Measurements from ENCODE around the gene TBRG4. TPM values are rescaled to one million over a fixed set of nuclear protein-coding genes. Genes with fewer than 3 reads are reported as not detected.

The TBRG4 gene
- polyA plus RNA-seq, 3 donors = 32.7 to 42.2 (median 38.4) TPM

DNA sequence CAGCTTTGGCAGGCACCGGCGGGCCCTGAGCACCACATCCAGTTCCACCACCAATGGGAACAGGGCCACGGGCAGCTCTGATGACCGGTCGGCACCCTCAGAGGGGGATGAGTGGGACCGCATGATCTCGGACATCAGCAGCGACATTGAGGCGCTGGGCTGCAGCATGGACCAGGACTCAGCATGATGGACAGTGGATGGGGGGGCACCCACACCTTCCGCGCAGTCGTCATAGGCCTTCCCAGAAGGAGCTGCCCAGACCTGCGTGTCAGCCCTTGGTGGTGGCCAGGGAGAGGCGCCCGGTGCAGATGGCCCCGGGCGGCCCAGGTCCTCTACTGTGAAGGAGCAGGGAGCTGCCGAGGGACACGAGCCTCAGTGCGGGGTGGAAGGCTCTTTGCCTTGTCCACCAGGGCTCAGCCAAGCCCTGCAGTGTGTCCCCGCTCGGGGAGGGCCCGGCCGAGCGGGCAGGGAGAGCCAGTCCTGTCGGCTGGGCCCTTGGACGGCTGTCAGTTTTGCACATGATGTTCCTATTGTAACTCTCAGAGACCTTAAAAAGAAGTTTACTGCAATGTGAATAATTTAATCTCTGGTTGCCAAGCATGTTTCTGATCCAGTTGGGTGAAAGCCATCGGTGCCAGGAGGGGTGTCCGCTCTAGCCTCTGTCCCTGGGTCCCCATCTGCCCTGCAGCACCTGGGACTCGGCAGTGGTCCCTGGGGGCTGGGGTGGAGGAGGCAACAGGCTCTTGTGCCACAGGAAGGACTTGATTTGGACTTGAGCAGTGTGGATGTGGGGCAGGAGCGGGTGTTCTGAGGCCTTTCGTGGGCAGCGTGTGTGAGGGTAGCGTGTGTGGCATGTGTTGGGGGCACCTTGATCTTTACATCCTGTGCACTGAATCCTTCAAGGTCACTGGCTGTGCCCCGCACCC is 35.4 kb downstream of the TBRG4 start:
- no peak overlapping the region for H2AFZ ChIP-seq (ENCODE audit: insufficient read depth, low read depth, low read length, poor library complexity, severe bottlenecking)
- H3K27ac ChIP-seq (ENCODE audit: low read depth in 1 of 2, low read length in 2 of 2) = no peak overlapping the region
- H3K9ac ChIP-seq (ENCODE audit: insufficient read depth, low read length, poor library complexity, severe bottlenecking) = no peak overlapping the region
- Mint-ChIP-seq H3K9me3 (no peaks in the 10 kb centered on the region), H3K27ac (peak overlapping the region in 3 of 7 donors; percentile 6 to 10 (median 10)), H3K36me3 (peaks cover 58 to 66% of the 10 kb centered on the region in 2 donors), H3K27me3 (ENCODE audit: low read depth in 3 of 3) (peaks cover 0 to 2% (median 2%) of the 10 kb centered on the region in 3 donors), H3K4me1 (peaks cover 11% of the 10 kb centered on the region), H3K4me3 (no peak overlapping the region)
- TF ChIP-seq, protein P1, sequence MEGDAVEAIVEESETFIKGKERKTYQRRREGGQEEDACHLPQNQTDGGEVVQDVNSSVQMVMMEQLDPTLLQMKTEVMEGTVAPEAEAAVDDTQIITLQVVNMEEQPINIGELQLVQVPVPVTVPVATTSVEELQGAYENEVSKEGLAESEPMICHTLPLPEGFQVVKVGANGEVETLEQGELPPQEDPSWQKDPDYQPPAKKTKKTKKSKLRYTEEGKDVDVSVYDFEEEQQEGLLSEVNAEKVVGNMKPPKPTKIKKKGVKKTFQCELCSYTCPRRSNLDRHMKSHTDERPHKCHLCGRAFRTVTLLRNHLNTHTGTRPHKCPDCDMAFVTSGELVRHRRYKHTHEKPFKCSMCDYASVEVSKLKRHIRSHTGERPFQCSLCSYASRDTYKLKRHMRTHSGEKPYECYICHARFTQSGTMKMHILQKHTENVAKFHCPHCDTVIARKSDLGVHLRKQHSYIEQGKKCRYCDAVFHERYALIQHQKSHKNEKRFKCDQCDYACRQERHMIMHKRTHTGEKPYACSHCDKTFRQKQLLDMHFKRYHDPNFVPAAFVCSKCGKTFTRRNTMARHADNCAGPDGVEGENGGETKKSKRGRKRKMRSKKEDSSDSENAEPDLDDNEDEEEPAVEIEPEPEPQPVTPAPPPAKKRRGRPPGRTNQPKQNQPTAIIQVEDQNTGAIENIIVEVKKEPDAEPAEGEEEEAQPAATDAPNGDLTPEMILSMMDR (IDR thresholded peaks at IDR 0.05) = no peak
- peaks cover 74% of the 10 kb centered on the region for H4K20me1 ChIP-seq (ENCODE audit: insufficient read depth, low read length)
- H3K27me3 ChIP-seq (ENCODE audit: control insufficient read depth in 2 of 2, insufficient read depth in 2 of 2, low read length in 2 of 2) = no peaks in the 10 kb centered on the region
- H3K79me2 ChIP-seq (ENCODE audit: insufficient read depth, low read length) = no peaks in the 10 kb centered on the region
- intact Hi-C loops (cut with micrococcal nuclease) = no loop called here
- no peak overlapping the region for H3K4me3 ChIP-seq (replicated peaks in 1 of 3; ENCODE audit: low read depth in 2 of 3, low read length in 3 of 3)
- no peak for DNase-seq
- H3K9me3 ChIP-seq (replicated peaks in 1 of 2; ENCODE audit: control insufficient read depth in 1 of 2, insufficient read depth in 1 of 2, low read length in 2 of 2) = no peaks in the 10 kb centered on the region
- H3K4me2 ChIP-seq (replicated peaks; ENCODE audit: extremely low read depth, low read length, poor library complexity, severe bottlenecking) = no peak overlapping the region
- WGBS (ENCODE audit: insufficient coverage) = 95% methylated on average over 30 of the region's 35 CpGs
- H3K4me1 ChIP-seq (ENCODE audit: control insufficient read depth in 1 of 2, insufficient read depth in 2 of 2, low read length in 2 of 2) = peaks cover 9 to 13% of the 10 kb centered on the region in 2 donors
- H3K36me3 ChIP-seq (replicated peaks in 1 of 2; ENCODE audit: control insufficient read depth in 1 of 2, insufficient read depth in 2 of 2, low read length in 2 of 2) = peaks cover 60 to 69% of the 10 kb centered on the region in 2 donors

DNA sequence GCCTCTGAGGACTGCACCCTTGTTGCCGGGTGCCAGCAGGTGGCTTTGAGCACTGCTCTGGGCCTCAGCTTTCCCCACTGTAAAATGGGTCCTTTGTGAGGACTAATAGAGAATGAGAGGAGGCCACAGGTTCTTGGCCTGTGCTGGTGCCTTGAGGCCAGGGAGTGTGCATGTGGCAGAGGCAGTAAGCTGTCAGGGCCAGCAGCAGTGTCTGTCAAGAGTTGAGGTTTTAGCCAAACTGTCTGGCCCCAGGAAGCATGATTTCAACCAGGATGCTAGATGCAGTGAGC is 36.2 kb downstream of the TBRG4 start:
- H2AFZ ChIP-seq (ENCODE audit: insufficient read depth, low read depth, low read length, poor library complexity, severe bottlenecking) = no peak overlapping the region
- no peaks in the 10 kb centered on the region for H3K9me3 ChIP-seq (replicated peaks in 1 of 2; ENCODE audit: control insufficient read depth in 1 of 2, insufficient read depth in 1 of 2, low read length in 2 of 2)
- no peaks in the 10 kb centered on the region for H3K79me2 ChIP-seq (ENCODE audit: insufficient read depth, low read length)
- no peak overlapping the region for H3K9ac ChIP-seq (ENCODE audit: insufficient read depth, low read length, poor library complexity, severe bottlenecking)
- peaks cover 65 to 77% of the 10 kb centered on the region in 2 donors for H3K36me3 ChIP-seq (replicated peaks in 1 of 2; ENCODE audit: control insufficient read depth in 1 of 2, insufficient read depth in 2 of 2, low read length in 2 of 2)
- Mint-ChIP-seq H3K4me1 (peaks cover 13% of the 10 kb centered on the region), H3K4me3 (no peak overlapping the region), H3K9me3 (no peaks in the 10 kb centered on the region), H3K27me3 (ENCODE audit: low read depth in 3 of 3) (peaks cover 0 to 2% (median 2%) of the 10 kb centered on the region in 3 donors), H3K27ac (peak overlapping the region in 4 of 7 donors; percentile 40 to 83 (median 58)), H3K36me3 (peaks cover 63 to 73% of the 10 kb centered on the region in 2 donors)
- peaks cover 82% of the 10 kb centered on the region for H4K20me1 ChIP-seq (ENCODE audit: insufficient read depth, low read length)
- DNase-seq = no peak
- peaks cover 9 to 13% of the 10 kb centered on the region in 2 donors for H3K4me1 ChIP-seq (ENCODE audit: control insufficient read depth in 1 of 2, insufficient read depth in 2 of 2, low read length in 2 of 2)
- no peaks in the 10 kb centered on the region for H3K27me3 ChIP-seq (ENCODE audit: control insufficient read depth in 2 of 2, insufficient read depth in 2 of 2, low read length in 2 of 2)
- peak overlapping the region in 1 of 2 donors; percentile 20 for H3K27ac ChIP-seq (ENCODE audit: low read depth in 1 of 2, low read length in 2 of 2)
- H3K4me3 ChIP-seq (replicated peaks in 1 of 3; ENCODE audit: low read depth in 2 of 3, low read length in 3 of 3) = no peak overlapping the region
- no peak overlapping the region for H3K4me2 ChIP-seq (replicated peaks; ENCODE audit: extremely low read depth, low read length, poor library complexity, severe bottlenecking)
- 100% methylated on average over 1 of the region's 1 CpG for WGBS (ENCODE audit: insufficient coverage)
- intact Hi-C loops (cut with micrococcal nuclease) = no loop called here
- TF ChIP-seq, protein P1 (IDR thresholded peaks at IDR 0.05) = no peak
